Measurements from ENCODE around the gene MED14. TPM values are rescaled to one million over a fixed set of nuclear protein-coding genes. Genes with fewer than 3 reads are reported as not detected.

Gene MED14
- total RNA-seq, 1 donor = 29.4 TPM

GRCh38 chrX:40623139-40623536 is 112.2 kb downstream of the MED14 start, which contains the start of gene MPC1L:
MPC1L (plus strand) TSS chrX:40623428; CDS start chrX:40623566, 138 bp downstream.
- DNase-seq (ENCODE audit: low read depth) = no peak
- TF ChIP-seq, protein P1, sequence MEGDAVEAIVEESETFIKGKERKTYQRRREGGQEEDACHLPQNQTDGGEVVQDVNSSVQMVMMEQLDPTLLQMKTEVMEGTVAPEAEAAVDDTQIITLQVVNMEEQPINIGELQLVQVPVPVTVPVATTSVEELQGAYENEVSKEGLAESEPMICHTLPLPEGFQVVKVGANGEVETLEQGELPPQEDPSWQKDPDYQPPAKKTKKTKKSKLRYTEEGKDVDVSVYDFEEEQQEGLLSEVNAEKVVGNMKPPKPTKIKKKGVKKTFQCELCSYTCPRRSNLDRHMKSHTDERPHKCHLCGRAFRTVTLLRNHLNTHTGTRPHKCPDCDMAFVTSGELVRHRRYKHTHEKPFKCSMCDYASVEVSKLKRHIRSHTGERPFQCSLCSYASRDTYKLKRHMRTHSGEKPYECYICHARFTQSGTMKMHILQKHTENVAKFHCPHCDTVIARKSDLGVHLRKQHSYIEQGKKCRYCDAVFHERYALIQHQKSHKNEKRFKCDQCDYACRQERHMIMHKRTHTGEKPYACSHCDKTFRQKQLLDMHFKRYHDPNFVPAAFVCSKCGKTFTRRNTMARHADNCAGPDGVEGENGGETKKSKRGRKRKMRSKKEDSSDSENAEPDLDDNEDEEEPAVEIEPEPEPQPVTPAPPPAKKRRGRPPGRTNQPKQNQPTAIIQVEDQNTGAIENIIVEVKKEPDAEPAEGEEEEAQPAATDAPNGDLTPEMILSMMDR (IDR thresholded peaks at IDR 0.05; ENCODE audit: insufficient read depth, low read depth, low read length) = no peak
- H3K4me3 ChIP-seq (ENCODE audit: low read depth, low read length) = no peak within 1 kb of the TSS

DNA sequence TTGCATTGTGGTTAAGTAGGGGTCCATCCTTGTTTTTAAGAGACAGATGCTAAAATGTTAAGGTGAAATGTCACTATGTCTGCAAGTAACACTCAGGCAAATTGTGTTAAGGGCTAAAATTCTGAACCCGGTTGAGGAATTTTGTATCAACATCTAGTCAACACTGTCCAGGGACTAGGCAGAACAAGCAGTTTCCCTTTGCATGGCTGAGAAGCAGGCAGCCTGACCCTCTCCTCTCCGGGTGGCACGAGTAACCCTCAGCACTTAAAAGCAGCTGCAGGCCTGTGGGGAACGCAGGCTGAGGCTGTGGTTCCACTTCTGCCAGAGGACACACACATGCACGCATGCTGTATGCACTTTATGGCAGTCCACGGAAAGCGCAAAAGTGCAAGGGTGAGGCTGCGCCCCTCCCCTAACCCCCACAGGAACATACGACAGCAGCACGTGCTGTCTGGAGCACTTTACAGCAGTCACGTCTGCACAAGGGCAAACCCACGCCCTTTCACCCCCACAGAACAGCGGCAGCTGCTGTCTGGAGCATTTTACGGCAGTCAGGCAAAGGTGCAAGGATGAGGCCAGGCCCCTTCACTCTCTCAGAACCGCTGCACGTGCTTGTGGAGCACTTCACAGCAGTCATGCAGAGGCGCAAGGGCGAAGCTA is 112.7 kb downstream of the MED14 start:
- TF ChIP-seq, protein P1 (IDR thresholded peaks at IDR 0.05; ENCODE audit: insufficient read depth, low read depth, low read length) = no peak
- no peak overlapping the region for H3K4me3 ChIP-seq (ENCODE audit: low read depth, low read length)
- no peak for DNase-seq (ENCODE audit: low read depth)

GRCh38 chrX:40617566-40617965 is 117.8 kb downstream of the MED14 start:
- no peak overlapping the region for H3K4me3 ChIP-seq (ENCODE audit: low read depth, low read length)
- peak; percentile 88 for DNase-seq (ENCODE audit: low read depth)
- TF ChIP-seq, protein P1 (IDR thresholded peaks at IDR 0.05; ENCODE audit: insufficient read depth, low read depth, low read length) = no peak

GRCh38 chrX:40615976-40616375 is 119.4 kb downstream of the MED14 start:
- TF ChIP-seq, protein P1 (IDR thresholded peaks at IDR 0.05; ENCODE audit: insufficient read depth, low read depth, low read length) = no peak
- DNase-seq (ENCODE audit: low read depth) = no peak
- no peak overlapping the region for H3K4me3 ChIP-seq (ENCODE audit: low read depth, low read length)

DNA sequence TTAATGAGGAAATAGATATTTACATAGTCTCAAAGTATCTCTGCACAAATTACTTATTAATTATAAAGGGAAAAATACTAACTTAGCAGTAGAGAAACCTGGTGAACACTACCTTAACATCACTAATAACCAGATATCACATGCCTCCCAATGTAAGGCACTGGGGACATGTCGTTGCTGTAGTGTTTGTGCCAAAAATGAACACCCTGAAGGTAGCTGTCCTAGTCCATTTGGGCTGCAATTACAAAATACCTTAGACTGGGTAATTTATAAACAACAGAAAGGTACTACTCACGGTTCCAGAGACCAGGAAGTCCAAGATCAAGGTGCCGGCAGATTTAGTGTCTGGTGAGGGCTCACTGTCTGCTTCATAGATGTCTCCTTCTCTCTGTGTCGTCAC is 122.8 kb downstream of the MED14 start:
- TF ChIP-seq, protein P1 (IDR thresholded peaks at IDR 0.05; ENCODE audit: insufficient read depth, low read depth, low read length) = no peak

DNA sequence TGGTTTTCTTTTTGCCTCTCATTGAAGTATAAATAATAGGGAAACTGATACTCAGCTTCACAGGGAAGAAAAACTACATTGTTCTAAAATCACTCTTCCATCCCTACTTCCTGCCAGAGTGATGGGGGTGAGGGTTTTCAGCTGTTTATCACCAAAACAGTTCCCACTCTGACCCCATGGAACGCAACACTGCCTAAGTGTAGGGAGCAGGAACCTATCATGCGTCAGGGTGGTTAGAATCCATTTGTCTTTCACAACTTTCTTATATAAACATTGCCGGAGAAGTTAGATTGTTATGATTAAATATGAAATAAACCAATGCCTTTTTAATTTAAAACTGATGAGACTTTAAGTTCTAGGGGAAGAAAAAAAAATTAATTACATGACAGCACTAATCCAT is 128.0 kb downstream of the MED14 start:
- TF ChIP-seq, protein P1 (IDR thresholded peaks at IDR 0.05; ENCODE audit: insufficient read depth, low read depth, low read length) = no peak
- DNase-seq (ENCODE audit: low read depth) = no peak

More for the DNA sequence above, 122.8 kb downstream of the MED14 start:
- no peak overlapping the region for H3K4me3 ChIP-seq (ENCODE audit: low read depth, low read length)
- DNase-seq (ENCODE audit: low read depth) = no peak

DNA sequence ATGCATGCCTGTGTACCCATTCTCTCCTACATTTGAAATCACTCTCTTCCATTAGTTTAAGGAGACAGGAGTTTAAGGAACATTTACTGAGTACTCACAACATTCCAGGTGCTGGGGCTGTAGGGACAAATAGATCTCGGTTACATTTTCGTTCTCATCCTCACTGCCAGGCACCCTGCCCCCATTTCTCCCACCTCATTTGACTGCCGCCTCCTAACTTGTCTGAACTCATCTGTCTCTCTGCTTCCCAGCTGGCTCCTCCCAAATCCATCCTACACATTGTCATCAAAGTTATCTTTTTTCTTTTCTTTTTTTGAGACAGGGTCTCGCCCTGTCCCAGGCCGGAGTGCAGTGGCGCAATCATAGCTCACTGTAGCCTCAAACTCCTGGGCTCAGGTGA is 131.9 kb downstream of the MED14 start:
- H3K4me3 ChIP-seq (ENCODE audit: low read depth, low read length) = no peak overlapping the region

More for the DNA sequence above, 128.0 kb downstream of the MED14 start:
- no peak overlapping the region for H3K4me3 ChIP-seq (ENCODE audit: low read depth, low read length)

More for the DNA sequence above, 131.9 kb downstream of the MED14 start:
- no peak for DNase-seq (ENCODE audit: low read depth)
- TF ChIP-seq, protein P1 (IDR thresholded peaks at IDR 0.05; ENCODE audit: insufficient read depth, low read depth, low read length) = no peak
